A549 (cell line): ENCODE data around the gene DLGAP1. TPM values are rescaled to one million over a fixed set of nuclear protein-coding genes. Genes with fewer than 3 reads are reported as not detected.

Experiments
- ATAC-seq, 2 experiments: fragments of 200-7000 bp in 1 of 2; fragments of >200 bp in 1 of 2; cut with Nextera tagmentation in 1 of 2; cut with Tn5 transposase in 1 of 2; 3 replicates each; pipeline versions ENCODE4 v1.8.0 to v1.9.1; 2018 to 2020; ENCODE audit warnings: mild to moderate bottlenecking in 1 of 2, moderate library complexity in 1 of 2
- CTCF ChIA-PET: fragments of 300-600 bp; sonication (Branson Sonifier 250); formaldehyde crosslinking; extraction: SDS; loops from one replicate; lab custom pipeline; 2021; ENCODE audit warnings: antibody characterized with exemption, inconsistent platforms; lab: Yijun Ruan, JAX
- POLR2A ChIA-PET: fragments of 350-600 bp; formaldehyde crosslinking; extraction: SDS; loops from one replicate; lab custom pipeline; 2021; ENCODE audit warnings: antibody characterized with exemption, inconsistent platforms; lab: Yijun Ruan, JAX
- DNase-seq, 2 experiments: peaks; one replicate each; pipeline versions ENCODE4 v3.0.0 to v3.0.0-alpha.2; 2011 to 2016; ENCODE audit warnings: low read depth in 1 of 2, low spot score in 1 of 2
- FAIRE-seq: peaks from 2 replicates; lab custom pipeline; 2011; peaks lifted over from hg19 to GRCh38; lab: Jason Lieb, UNC
- H3K27ac ChIP-seq, 2 experiments: fragments of >200 bp; sonication (Bioruptor Twin); formaldehyde crosslinking; 3 replicates each; pipeline ENCODE4 v1.5.1; 2016 to 2017
- H3K4me1 ChIP-seq: fragments of >200 bp; sonication (Bioruptor Twin); formaldehyde crosslinking; 3 replicates; pipeline ENCODE4 v1.6.1; 2016
- H3K4me2 ChIP-seq: fragments of >200 bp; sonication (Bioruptor Twin); formaldehyde crosslinking; 3 replicates; pipeline ENCODE4 v1.6.1; 2016
- H3K4me3 ChIP-seq: fragments of >200 bp; sonication (Bioruptor Twin); formaldehyde crosslinking; 3 replicates; pipeline ENCODE4 v1.5.1; 2016
- H3K9me3 ChIP-seq: fragments of >200 bp; sonication (Bioruptor Twin); formaldehyde crosslinking; 3 replicates; pipeline ENCODE4 v1.6.1; 2016
- ATOH8 ChIP-seq: fragments of 250-450 bp; sonication (Bioruptor Pico); IDR thresholded peaks from 2 replicates; pipeline ENCODE4 v1.5.0; 2020; ENCODE audit warnings: low read depth, mild to moderate bottlenecking, moderate library complexity
- BCL3 ChIP-seq: fragments of >200 bp; sonication (Bioruptor Twin); formaldehyde crosslinking; IDR thresholded peaks from 3 replicates; pipeline ENCODE4 v1.6.1; 2016
- BHLHE40 ChIP-seq: IDR thresholded peaks from 2 replicates; pipeline ENCODE4 v1.6.1; 2012; ENCODE audit warnings: low read depth, low read length, inconsistent platforms
- CBX2 ChIP-seq: fragments of 200-600 bp; sonication (generic); IDR thresholded peaks from 2 replicates; pipeline ENCODE4 v1.6.1; 2016; ENCODE audit warnings: low read depth, mild to moderate bottlenecking, borderline replicate concordance
- CEBPB ChIP-seq, 2 experiments: fragments of >200 bp in 1 of 2; sonication (Bioruptor Twin) in 1 of 2; formaldehyde crosslinking in 1 of 2; IDR thresholded peaks; 2 replicates each; pipeline ENCODE4 v1.6.1; 2012 to 2016
- CHD4 ChIP-seq: fragments of 200-600 bp; sonication (generic); IDR thresholded peaks from 2 replicates; pipeline ENCODE4 v1.6.1; 2016; ENCODE audit warnings: antibody characterized with exemption, mild to moderate bottlenecking, borderline replicate concordance
- E2F6 ChIP-seq: IDR thresholded peaks from 2 replicates; pipeline ENCODE4 v1.6.1; 2012; ENCODE audit warnings: low read depth, borderline replicate concordance
- EHMT2 ChIP-seq: fragments of 200-600 bp; sonication (generic); IDR thresholded peaks from 2 replicates; pipeline ENCODE4 v1.6.1; 2016; ENCODE audit warnings: antibody characterized with exemption, low read depth, mild to moderate bottlenecking, moderate library complexity
- ELK1 ChIP-seq: fragments of 150-350 bp; IDR thresholded peaks from 2 replicates; pipeline ENCODE4 v1.6.1; 2014; ENCODE audit warnings: low read depth, mild to moderate bottlenecking, low read length
- EP300 ChIP-seq, 2 experiments: fragments of >200 bp; sonication (Bioruptor Twin); formaldehyde crosslinking; IDR thresholded peaks; 2 replicates in 1 of 2; 3 replicates in 1 of 2; pipeline ENCODE4 v1.6.1; 2016 to 2017
- FOXS1 ChIP-seq: fragments of 250-450 bp; sonication (Bioruptor Pico); IDR thresholded peaks from 2 replicates; pipeline ENCODE4 v1.5.0; 2020; ENCODE audit warnings: mild to moderate bottlenecking, moderate library complexity
- HDAC2 ChIP-seq: fragments of 200-600 bp; sonication (generic); IDR thresholded peaks from 2 replicates; pipeline ENCODE4 v1.6.1; 2016
- HEYL ChIP-seq: fragments of 250-450 bp; sonication (Bioruptor Pico); IDR thresholded peaks from 2 replicates; pipeline ENCODE4 v1.8.0; 2021; ENCODE audit warnings: mild to moderate bottlenecking, moderate library complexity
- HMGXB4 ChIP-seq: fragments of 250-450 bp; sonication (Bioruptor Pico); IDR thresholded peaks from 2 replicates; pipeline ENCODE4 v1.5.0; 2021; ENCODE audit warnings: mild to moderate bottlenecking, moderate library complexity, borderline replicate concordance
- JUNB ChIP-seq: fragments of >200 bp; sonication (Bioruptor Twin); formaldehyde crosslinking; IDR thresholded peaks from 2 replicates; pipeline ENCODE4 v1.6.1; 2016
- MAFK ChIP-seq: fragments of 450-650 bp; IDR thresholded peaks from 2 replicates; pipeline ENCODE4 v1.6.1; 2014; ENCODE audit not compliant: partially characterized antibody
- MAZ ChIP-seq: fragments of 150-350 bp; IDR thresholded peaks from 2 replicates; pipeline ENCODE4 v1.6.1; 2014; ENCODE audit warnings: antibody characterized with exemption, low read depth, low read length, borderline replicate concordance
- MYC ChIP-seq: IDR thresholded peaks from 2 replicates; pipeline ENCODE4 v1.6.1; 2012; ENCODE audit warnings: mild to moderate bottlenecking, inconsistent platforms, low read length, improper control_type of control experiment, borderline replicate concordance
- NFE2L2 ChIP-seq: fragments of 150-350 bp; conservative IDR thresholded peaks from 2 replicates; pipeline ENCODE4 v1.6.1; 2014; ENCODE audit warnings: low read length
- NPAS2 ChIP-seq: fragments of 250-450 bp; sonication (Bioruptor Pico); IDR thresholded peaks from 2 replicates; pipeline ENCODE4 v1.8.0; 2022; ENCODE audit warnings: mild to moderate bottlenecking, moderate library complexity, borderline replicate concordance
- POLR2A ChIP-seq: IDR thresholded peaks from 2 replicates; pipeline ENCODE4 v1.6.1; 2012; ENCODE audit warnings: mild to moderate bottlenecking, low read length
- REST ChIP-seq: fragments of 200-600 bp; sonication (generic); IDR thresholded peaks from 2 replicates; pipeline ENCODE4 v1.6.1; 2016; ENCODE audit warnings: antibody characterized with exemption, mild to moderate bottlenecking, moderate library complexity
- SMC3 ChIP-seq: fragments of >200 bp; sonication (Bioruptor Twin); formaldehyde crosslinking; IDR thresholded peaks from 3 replicates; pipeline ENCODE4 v1.6.1; 2018; ENCODE audit warnings: inconsistent platforms
- SREBF2 ChIP-seq: fragments of 450-650 bp; IDR thresholded peaks from 2 replicates; pipeline ENCODE4 v1.6.1; 2014; ENCODE audit warnings: mild to moderate bottlenecking, moderate library complexity
- TP53 ChIP-seq: fragments of 250-450 bp; sonication (Bioruptor Pico); IDR thresholded peaks from 2 replicates; pipeline ENCODE4 v1.5.0; 2021; ENCODE audit warnings: mild to moderate bottlenecking, moderate library complexity
- ZC3H11A ChIP-seq: fragments of 450-650 bp; IDR thresholded peaks from 2 replicates; pipeline ENCODE4 v1.6.1; 2014; ENCODE audit warnings: antibody characterized with exemption, mild to moderate bottlenecking
- ZNF302 ChIP-seq: fragments of 250-450 bp; sonication (Bioruptor Pico); IDR thresholded peaks from 2 replicates; pipeline ENCODE4 v1.9.0; 2021; ENCODE audit warnings: inconsistent platforms, mild to moderate bottlenecking, moderate library complexity
- WGBS: methylation state at CpG from one replicate; pipeline ENCODE4 v1.1.6; 2017; ENCODE audit errors: missing lambda C conversion rate; 5-methylcytosine and 5-hydroxymethylcytosine counted together
- polyA plus RNA-seq, 4 experiments: library from polyadenylated mRNA; depleted of rRNA in 3 of 4; stranded (reverse); fragments of >200 nt; fragmentation: RNase III in 1 of 4; extraction: RNeasy Plus Mini Kit Qiagen cat#74134 plus additional on column Dnase treatment in 1 of 4; gene quantifications; 2 replicates in 3 of 4; 3 replicates in 1 of 4; pipeline ENCODE4 v1.2.3, GENCODE V29; 2011 to 2017

Gene DLGAP1
- polyA plus RNA-seq, 2 of the 4 experiments (the other 2 are of a cell fraction): 0.04 to 0.12 TPM

GRCh38 chr18:3716116-3716660, 738.9 kb downstream of the DLGAP1 start:
- ChIA-PET CTCF (interaction anchor here (1.4 to 1.8 kb wide), 2 partner anchors 13 kb away, joined by 3 to 4 read pairs; no protein-coding TSS in a partner anchor), POLR2A (no interaction called here)
- H3K27ac ChIP-seq: peak overlapping the region in 1 of 2 experiments; percentile 60; a peak in 3 of 6 replicates
- 89% methylated on average over 1 of the region's 1 CpG for WGBS
- H3K4me2 ChIP-seq: no peak overlapping the region
- FAIRE-seq (no peak), ATAC-seq (no peak), DNase-seq (no peak)
- H3K4me1 ChIP-seq: peaks cover 18% of the 10 kb centered on the region
- H3K4me3 ChIP-seq: no peak overlapping the region
- no peaks in the 10 kb centered on the region for H3K9me3 ChIP-seq
- TF ChIP-seq E2F6: no peak
- TF ChIP-seq HMGXB4: no peak
- no peak for TF ChIP-seq MYC
- no peak for TF ChIP-seq JUNB
- no peak for TF ChIP-seq EP300 (IDR thresholded peaks at IDR 0.05)
- TF ChIP-seq POLR2A: no peak
- no peak for TF ChIP-seq HDAC2
- no peak for TF ChIP-seq BCL3
- TF ChIP-seq TP53: no peak
- no peak for TF ChIP-seq ZNF302 (CRISPR knock-in tag)

GRCh38 chr18:3715231-3716080, 739.7 kb downstream of the DLGAP1 start:
- POLR2A ChIA-PET: no interaction called here
- 69% methylated on average over 5 of the region's 5 CpGs for WGBS
- CTCF ChIA-PET: interaction anchor here (0.6 to 1.8 kb wide), 3 partner anchors 12 to 418 kb away, joined by 3 to 4 read pairs (median 4); no protein-coding TSS in a partner anchor
- FAIRE-seq: no peak
- Histone ChIP-seq H3K4me1 (peaks cover 21% of the 10 kb centered on the region), H3K27ac (peak overlapping the region in 1 of 2 experiments; percentile 22; a peak in 2 of 6 replicates), H3K4me3 (no peak overlapping the region), H3K4me2 (no peak overlapping the region), H3K9me3 (no peaks in the 10 kb centered on the region)
- ATAC-seq: no peak
- TF ChIP-seq MAFK (no peak), FOXS1 (CRISPR knock-in tag) (no peak), SREBF2 (no peak), TP53 (no peak), SMC3 (no peak), ATOH8 (CRISPR knock-in tag) (no peak), HEYL (CRISPR knock-in tag) (no peak), CEBPB (IDR thresholded peaks at IDR 0.05) (no peak), EHMT2 (no peak), BHLHE40 (no peak), ELK1 (no peak), MAZ (no peak), POLR2A (no peak), NPAS2 (CRISPR knock-in tag) (no peak), NFE2L2 (no peak), REST (no peak), ZC3H11A (no peak), CHD4 (no peak), EP300 (IDR thresholded peaks at IDR 0.05) (no peak), CBX2 (no peak)
- no peak for DNase-seq
